ENCODE data around the gene HCFC1R1. TPM values are rescaled to one million over a fixed set of nuclear protein-coding genes. Genes with fewer than 3 reads are reported as not detected.
A peak's percentile ranks its signal among the peaks of the same experiment; 100 is the strongest.

The HCFC1R1 gene
- total RNA-seq, 1 donor from 2014 or later = 47.0 TPM

DNA sequence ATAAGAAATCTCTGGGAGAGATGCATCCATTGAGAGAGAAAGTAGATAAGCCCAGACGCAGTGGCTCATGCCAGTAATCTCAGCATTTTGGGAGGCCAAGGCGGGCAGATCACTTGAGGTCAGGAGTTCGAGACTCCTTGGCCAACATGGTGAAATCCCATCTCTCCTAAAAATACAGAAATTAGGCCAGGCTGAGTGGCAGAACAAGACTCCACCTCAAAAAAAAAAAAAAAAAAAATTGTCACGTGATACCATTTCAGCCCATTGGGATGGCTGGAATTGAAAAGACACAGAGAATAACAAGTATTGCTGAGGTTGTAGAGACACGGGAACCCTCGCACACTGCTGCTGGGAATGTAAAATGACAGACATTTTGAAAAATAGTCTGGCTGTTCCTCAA, 38.8 kb upstream of the HCFC1R1 start:
- Mint-ChIP-seq H3K4me1 (ENCODE audit: low read depth, unreplicated experiment) (peaks cover 5% of the 10 kb centered on the region), H3K27ac (ENCODE audit: unreplicated experiment) (no peak overlapping the region), H3K9me3 (ENCODE audit: unreplicated experiment) (no peaks in the 10 kb centered on the region), H3K36me3 (ENCODE audit: low read depth, unreplicated experiment) (peaks cover under 1% of the 10 kb centered on the region), H3K4me3 (ENCODE audit: unreplicated experiment) (no peak overlapping the region), H3K27me3 (ENCODE audit: low read depth, unreplicated experiment) (no peaks in the 10 kb centered on the region)
- no peaks in the 10 kb centered on the region for H3K9me3 ChIP-seq (ENCODE audit: insufficient read depth, low read depth, low read length)
- no peaks in the 10 kb centered on the region for H3K36me3 ChIP-seq (ENCODE audit: insufficient read depth, low read length)
- no peak overlapping the region for H3K9ac ChIP-seq (ENCODE audit: low read length)
- H2AFZ ChIP-seq (ENCODE audit: low read depth, low read length) = no peak overlapping the region
- peaks cover 16% of the 10 kb centered on the region for H3K4me1 ChIP-seq (ENCODE audit: insufficient read depth, low read length)
- TF ChIP-seq, protein P1, sequence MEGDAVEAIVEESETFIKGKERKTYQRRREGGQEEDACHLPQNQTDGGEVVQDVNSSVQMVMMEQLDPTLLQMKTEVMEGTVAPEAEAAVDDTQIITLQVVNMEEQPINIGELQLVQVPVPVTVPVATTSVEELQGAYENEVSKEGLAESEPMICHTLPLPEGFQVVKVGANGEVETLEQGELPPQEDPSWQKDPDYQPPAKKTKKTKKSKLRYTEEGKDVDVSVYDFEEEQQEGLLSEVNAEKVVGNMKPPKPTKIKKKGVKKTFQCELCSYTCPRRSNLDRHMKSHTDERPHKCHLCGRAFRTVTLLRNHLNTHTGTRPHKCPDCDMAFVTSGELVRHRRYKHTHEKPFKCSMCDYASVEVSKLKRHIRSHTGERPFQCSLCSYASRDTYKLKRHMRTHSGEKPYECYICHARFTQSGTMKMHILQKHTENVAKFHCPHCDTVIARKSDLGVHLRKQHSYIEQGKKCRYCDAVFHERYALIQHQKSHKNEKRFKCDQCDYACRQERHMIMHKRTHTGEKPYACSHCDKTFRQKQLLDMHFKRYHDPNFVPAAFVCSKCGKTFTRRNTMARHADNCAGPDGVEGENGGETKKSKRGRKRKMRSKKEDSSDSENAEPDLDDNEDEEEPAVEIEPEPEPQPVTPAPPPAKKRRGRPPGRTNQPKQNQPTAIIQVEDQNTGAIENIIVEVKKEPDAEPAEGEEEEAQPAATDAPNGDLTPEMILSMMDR (IDR thresholded peaks at IDR 0.05; ENCODE audit: insufficient read depth, low read depth, low read length) = no peak
- no peak for TF ChIP-seq EZH2 (IDR thresholded peaks at IDR 0.05; ENCODE audit: insufficient read depth, low read length)
- H3K27ac ChIP-seq (ENCODE audit: low read depth, low read length) = no peak overlapping the region
- FAIRE-seq (no peak), DNase-seq (ENCODE audit: low read depth) (no peak)
- no peaks in the 10 kb centered on the region for H3K79me2 ChIP-seq (ENCODE audit: insufficient read depth, low read length)
- H3K4me3 ChIP-seq (ENCODE audit: insufficient read depth, low read depth, low read length) = no peak overlapping the region
- no peak overlapping the region for H3K4me2 ChIP-seq (ENCODE audit: low read length)
- H3K27me3 ChIP-seq (ENCODE audit: insufficient read depth, low read length) = peaks cover 2% of the 10 kb centered on the region
- H4K20me1 ChIP-seq (ENCODE audit: insufficient read depth, low read length) = no peaks in the 10 kb centered on the region

DNA sequence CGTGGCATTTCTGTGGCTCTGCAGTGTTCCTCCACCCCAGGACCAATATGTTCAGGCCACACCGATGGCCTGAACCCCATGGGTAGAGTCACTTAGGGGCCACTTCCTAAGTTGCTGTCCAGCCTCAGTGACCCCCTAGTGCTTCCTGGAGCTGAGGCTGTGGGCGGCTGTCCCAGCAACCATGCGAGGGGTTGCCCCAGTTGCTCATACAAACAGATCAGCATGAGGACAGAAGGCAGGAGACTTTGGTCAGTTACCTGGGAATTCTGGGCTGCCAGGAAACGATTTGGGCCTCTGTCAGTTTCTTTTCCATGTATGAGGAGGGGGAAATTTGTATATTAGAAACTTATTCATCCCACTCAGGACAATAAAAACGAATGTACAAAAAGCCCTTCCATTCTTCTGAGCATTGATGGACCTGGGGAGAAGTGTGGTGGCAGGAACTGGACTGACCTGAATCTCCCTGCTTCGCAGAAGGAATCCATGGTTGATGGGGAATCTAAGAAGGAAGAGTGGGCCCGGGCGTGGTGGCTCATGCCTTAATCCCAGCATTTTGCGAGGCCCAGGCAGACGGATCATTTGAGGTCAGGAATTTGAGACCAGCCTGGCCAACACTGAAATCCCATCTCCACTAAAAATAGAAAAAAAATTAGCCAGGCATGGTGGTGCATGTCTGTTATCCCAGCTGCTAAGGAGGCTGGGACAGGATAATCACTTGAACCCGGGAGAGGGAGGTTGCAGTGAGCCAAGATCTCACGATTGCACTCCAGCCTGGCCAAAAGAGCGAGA, 36.8 kb upstream of the HCFC1R1 start:
- Mint-ChIP-seq H3K4me3 (ENCODE audit: unreplicated experiment) (peak overlapping the region; percentile 84), H3K9me3 (ENCODE audit: unreplicated experiment) (no peaks in the 10 kb centered on the region), H3K27me3 (ENCODE audit: low read depth, unreplicated experiment) (peaks cover 3% of the 10 kb centered on the region), H3K4me1 (ENCODE audit: low read depth, unreplicated experiment) (peaks cover 5% of the 10 kb centered on the region), H3K27ac (ENCODE audit: unreplicated experiment) (peak overlapping the region; percentile 53), H3K36me3 (ENCODE audit: low read depth, unreplicated experiment) (peaks cover 4% of the 10 kb centered on the region)
- Histone ChIP-seq H3K27ac (ENCODE audit: low read depth, low read length) (no peak overlapping the region), H3K9ac (ENCODE audit: low read length) (no peak overlapping the region), H3K4me3 (ENCODE audit: insufficient read depth, low read depth, low read length) (no peak overlapping the region), H2AFZ (ENCODE audit: low read depth, low read length) (no peak overlapping the region), H3K4me1 (ENCODE audit: insufficient read depth, low read length) (peaks cover 13% of the 10 kb centered on the region), H3K79me2 (ENCODE audit: insufficient read depth, low read length) (no peaks in the 10 kb centered on the region), H3K36me3 (ENCODE audit: insufficient read depth, low read length) (no peaks in the 10 kb centered on the region), H3K27me3 (ENCODE audit: insufficient read depth, low read length) (peaks cover 2% of the 10 kb centered on the region), H3K9me3 (ENCODE audit: insufficient read depth, low read depth, low read length) (no peaks in the 10 kb centered on the region), H3K4me2 (ENCODE audit: low read length) (no peak overlapping the region), H4K20me1 (ENCODE audit: insufficient read depth, low read length) (no peaks in the 10 kb centered on the region)
- FAIRE-seq (no peak), DNase-seq (ENCODE audit: low read depth) (no peak)
- TF ChIP-seq, protein P1 (IDR thresholded peaks at IDR 0.05; ENCODE audit: insufficient read depth, low read depth, low read length) = no peak
- TF ChIP-seq EZH2 (IDR thresholded peaks at IDR 0.05; ENCODE audit: insufficient read depth, low read length) = no peak

GRCh38 chr16:3059723-3060242, 36.0 kb upstream of the HCFC1R1 start:
- TF ChIP-seq EZH2 (IDR thresholded peaks at IDR 0.05; ENCODE audit: insufficient read depth, low read length) = no peak
- TF ChIP-seq, protein P1 (IDR thresholded peaks at IDR 0.05; ENCODE audit: insufficient read depth, low read depth, low read length) = no peak
- DNase-seq (ENCODE audit: low read depth) (no peak), FAIRE-seq (no peak)
- Mint-ChIP-seq H3K27me3 (ENCODE audit: low read depth, unreplicated experiment) (peaks cover 5% of the 10 kb centered on the region), H3K27ac (ENCODE audit: unreplicated experiment) (peak overlapping the region; percentile 19), H3K36me3 (ENCODE audit: low read depth, unreplicated experiment) (peaks cover 8% of the 10 kb centered on the region), H3K4me3 (ENCODE audit: unreplicated experiment) (peak overlapping the region; percentile 84), H3K4me1 (ENCODE audit: low read depth, unreplicated experiment) (no peaks in the 10 kb centered on the region), H3K9me3 (ENCODE audit: unreplicated experiment) (peaks cover under 1% of the 10 kb centered on the region)
- Histone ChIP-seq H3K27me3 (ENCODE audit: insufficient read depth, low read length) (peaks cover 2% of the 10 kb centered on the region), H3K9ac (ENCODE audit: low read length) (peak overlapping the region; percentile 85), H2AFZ (ENCODE audit: low read depth, low read length) (peak overlapping the region; percentile 96), H4K20me1 (ENCODE audit: insufficient read depth, low read length) (no peaks in the 10 kb centered on the region), H3K79me2 (ENCODE audit: insufficient read depth, low read length) (no peaks in the 10 kb centered on the region), H3K9me3 (ENCODE audit: insufficient read depth, low read depth, low read length) (no peaks in the 10 kb centered on the region), H3K4me3 (ENCODE audit: insufficient read depth, low read depth, low read length) (peak overlapping the region; percentile 73), H3K36me3 (ENCODE audit: insufficient read depth, low read length) (no peaks in the 10 kb centered on the region), H3K4me1 (ENCODE audit: insufficient read depth, low read length) (peaks cover 10% of the 10 kb centered on the region), H3K27ac (ENCODE audit: low read depth, low read length) (peak overlapping the region; percentile 42), H3K4me2 (ENCODE audit: low read length) (peak overlapping the region; percentile 93)
